Coronary artery (tissue), 2 donors: Measurements from ENCODE around the gene SMCP.

Experiments used
- DNase-seq: peaks from one replicate; pipeline ENCODE4 v3.0.0-alpha.2; 2017; ENCODE audit warnings: low spot score
- H3K27ac ChIP-seq, 2 donors: fragments of 200-600 bp; sonication (generic); one replicate each; pipeline ENCODE4 v1.5.1; 2016 to 2019
- H3K4me3 ChIP-seq: fragments of 200-600 bp; sonication (generic); 2 replicates; pipeline ENCODE4 v1.5.1; 2016; ENCODE audit warnings: mild to moderate bottlenecking, moderate library complexity
- CTCF ChIP-seq: fragments of 200-600 bp; sonication (generic); IDR thresholded peaks from one replicate; pipeline ENCODE4 v1.5.1; 2019; ENCODE audit warnings: antibody characterized with exemption

Gene SMCP

DNA sequence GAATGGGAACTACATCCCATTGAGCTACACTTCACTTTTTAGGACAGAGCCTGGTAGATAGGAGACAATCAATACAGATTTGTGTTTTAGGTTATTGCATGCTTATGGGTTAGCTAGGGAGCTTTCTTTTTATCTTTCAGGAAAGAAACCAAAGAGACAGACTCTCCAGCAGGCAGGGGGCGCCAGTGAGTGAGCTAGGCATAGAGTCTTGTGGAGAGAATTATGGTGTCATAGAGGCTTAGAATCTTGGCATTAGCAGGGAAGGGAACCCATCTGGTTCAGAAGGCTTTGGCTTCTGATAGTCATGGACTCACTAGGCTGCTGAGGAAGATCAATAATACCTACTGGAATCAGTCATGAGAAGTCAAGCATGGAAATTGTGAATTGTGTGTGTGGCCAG, at the start of gene SMCP:
TSS of gene SMCP (plus strand) at position 281 of the 400 bp plus-strand sequence. CDS start 6,101 bp downstream, outside the sequence.
- Histone ChIP-seq H3K4me3 (no peak within 1 kb of the TSS), H3K27ac (no peak within 1 kb of the TSS)
- no peak for TF ChIP-seq CTCF
- DNase-seq = no peak

- no peak for TF ChIP-seq CTCF
- H3K4me3 ChIP-seq = no peak overlapping the region
- H3K27ac ChIP-seq = no peak overlapping the region
- DNase-seq = no peak
Measured at GRCh38 chr1:152836870-152837269, 41.3 kb upstream of the SMCP start.

DNA sequence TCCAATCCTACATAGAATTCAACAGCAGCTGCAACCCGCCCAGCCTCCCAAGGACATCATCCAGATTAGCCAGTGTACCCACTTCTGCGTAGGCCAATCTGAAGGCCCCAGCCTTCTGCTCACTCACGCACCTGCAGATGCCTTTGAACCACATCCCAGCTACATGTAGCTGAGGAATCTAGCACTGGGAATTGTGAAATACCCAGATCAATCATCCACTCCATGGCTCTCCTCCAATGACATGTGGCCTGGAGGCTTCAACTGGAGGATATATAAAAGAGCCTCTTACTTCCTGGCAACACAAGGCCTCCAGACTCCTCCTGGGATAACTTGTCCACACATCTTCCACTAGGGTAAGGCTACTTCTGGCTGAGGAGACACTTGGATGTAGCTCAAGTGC, 35.6 kb upstream of the SMCP start, which contains the start of gene LCE6A:
TSS of gene LCE6A (plus strand) at position 301 of the 400 bp plus-strand sequence. CDS start 665 bp downstream, outside the sequence.
- TF ChIP-seq CTCF = no peak
- no peak within 1 kb of the TSS for H3K4me3 ChIP-seq
- DNase-seq = no peak
- H3K27ac ChIP-seq = no peak within 1 kb of the TSS

GRCh38 chr1:152855661-152856060, 22.5 kb upstream of the SMCP start:
- no peak for DNase-seq
- TF ChIP-seq CTCF = no peak
- Histone ChIP-seq H3K27ac (no peak overlapping the region), H3K4me3 (no peak overlapping the region)

GRCh38 chr1:152858062-152858461, 20.1 kb upstream of the SMCP start:
- Histone ChIP-seq H3K4me3 (no peak overlapping the region), H3K27ac (no peak overlapping the region)
- no peak for DNase-seq
- no peak for TF ChIP-seq CTCF

DNA sequence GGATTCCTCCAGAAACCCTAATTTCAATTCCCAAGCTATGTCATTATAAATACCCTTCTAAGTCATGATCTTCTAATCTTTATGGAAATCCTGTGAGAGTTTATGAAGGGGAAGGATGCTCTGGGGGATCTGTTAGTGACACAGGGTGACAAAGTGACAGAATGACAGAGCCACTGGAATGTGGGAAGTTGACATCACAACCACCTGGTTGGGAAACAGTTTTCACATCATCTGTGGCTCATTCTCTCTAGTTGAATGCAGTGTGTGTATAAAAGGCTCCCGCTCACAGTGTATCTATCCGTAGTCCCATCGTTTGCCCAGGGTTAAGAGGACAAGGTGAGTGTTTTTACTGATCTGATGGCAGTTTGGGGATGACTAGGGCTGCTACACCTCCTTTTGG, 18.4 kb upstream of the SMCP start, which contains the start of gene LCE7A:
TSS of gene LCE7A (plus strand) at position 301 of the 400 bp plus-strand sequence. CDS start 702 bp downstream, outside the sequence.
- Histone ChIP-seq H3K27ac (no peak within 1 kb of the TSS), H3K4me3 (no peak within 1 kb of the TSS)
- no peak for DNase-seq
- no peak for TF ChIP-seq CTCF

DNA sequence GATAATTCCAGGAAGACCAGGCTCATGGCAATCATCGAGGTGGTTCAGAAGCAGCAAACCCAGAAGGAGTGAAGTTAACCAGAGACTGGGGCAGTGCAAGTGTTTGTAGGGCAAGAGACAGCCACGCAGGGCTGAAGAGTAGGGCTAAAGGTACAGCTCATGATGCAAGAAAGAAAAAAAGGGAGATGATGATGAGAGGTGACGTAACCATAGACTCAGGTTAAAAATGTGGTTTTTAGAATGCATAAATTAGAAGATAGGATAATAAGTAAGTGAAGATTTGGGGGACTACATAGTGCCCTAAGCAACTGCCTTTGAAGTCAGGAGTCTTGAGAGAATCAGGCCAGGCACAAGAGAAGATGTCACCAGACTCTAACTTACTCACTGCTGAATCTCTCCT, 18.0 kb upstream of the SMCP start:
- no peak for DNase-seq
- no peak for TF ChIP-seq CTCF
- Histone ChIP-seq H3K27ac (no peak overlapping the region), H3K4me3 (no peak overlapping the region)
